Measurements from ENCODE around the gene OR2H1.

The OR2H1 gene

GRCh38 chr6:29461021-29461814 is 4.3 kb downstream of the OR2H1 start:
- no peak overlapping the region for H3K4me3 ChIP-seq (ENCODE audit: low read length)
- no peaks in the 10 kb centered on the region for H3K36me3 ChIP-seq (ENCODE audit: insufficient read depth, low read length)
- no peaks in the 10 kb centered on the region for H3K9me3 ChIP-seq (ENCODE audit: low read length)
- peaks cover 6% of the 10 kb centered on the region for H3K27me3 ChIP-seq (ENCODE audit: insufficient read depth, low read length)
- no peaks in the 10 kb centered on the region for H3K4me1 ChIP-seq (ENCODE audit: insufficient read depth, low read length)
- no peak overlapping the region for H2AFZ ChIP-seq (ENCODE audit: low read depth, low read length)

- Histone ChIP-seq H3K9me3 (ENCODE audit: low read length) (no peaks in the 10 kb centered on the region), H3K36me3 (ENCODE audit: insufficient read depth, low read length) (no peaks in the 10 kb centered on the region), H3K4me3 (ENCODE audit: low read length) (no peak overlapping the region), H3K27me3 (ENCODE audit: insufficient read depth, low read length) (peaks cover 6% of the 10 kb centered on the region), H2AFZ (ENCODE audit: low read depth, low read length) (no peak overlapping the region), H3K4me1 (ENCODE audit: insufficient read depth, low read length) (no peaks in the 10 kb centered on the region)
These were observed 5.1 kb downstream of the OR2H1 start for GRCh38 chr6:29462022-29462421.

GRCh38 chr6:29465279-29465678 is 8.3 kb downstream of the OR2H1 start:
- no peak overlapping the region for H2AFZ ChIP-seq (ENCODE audit: low read depth, low read length)
- H3K27me3 ChIP-seq (ENCODE audit: insufficient read depth, low read length): peaks cover under 1% of the 10 kb centered on the region
- no peaks in the 10 kb centered on the region for H3K4me1 ChIP-seq (ENCODE audit: insufficient read depth, low read length)
- H3K36me3 ChIP-seq (ENCODE audit: insufficient read depth, low read length): no peaks in the 10 kb centered on the region
- H3K9me3 ChIP-seq (ENCODE audit: low read length): no peaks in the 10 kb centered on the region
- H3K4me3 ChIP-seq (ENCODE audit: low read length): no peak overlapping the region

- no peak overlapping the region for H2AFZ ChIP-seq (ENCODE audit: low read depth, low read length)
- no peaks in the 10 kb centered on the region for H3K9me3 ChIP-seq (ENCODE audit: low read length)
- no peaks in the 10 kb centered on the region for H3K36me3 ChIP-seq (ENCODE audit: insufficient read depth, low read length)
- H3K27me3 ChIP-seq (ENCODE audit: insufficient read depth, low read length): peaks cover 4% of the 10 kb centered on the region
- no peak overlapping the region for H3K4me3 ChIP-seq (ENCODE audit: low read length)
- no peaks in the 10 kb centered on the region for H3K4me1 ChIP-seq (ENCODE audit: insufficient read depth, low read length)
These were observed 8.8 kb downstream of the OR2H1 start for GRCh38 chr6:29465801-29466200.

GRCh38 chr6:29466241-29466640 is 9.3 kb downstream of the OR2H1 start:
- Histone ChIP-seq H2AFZ (ENCODE audit: low read depth, low read length) (no peak overlapping the region), H3K4me1 (ENCODE audit: insufficient read depth, low read length) (no peaks in the 10 kb centered on the region), H3K27me3 (ENCODE audit: insufficient read depth, low read length) (peaks cover 4% of the 10 kb centered on the region), H3K9me3 (ENCODE audit: low read length) (no peaks in the 10 kb centered on the region), H3K36me3 (ENCODE audit: insufficient read depth, low read length) (no peaks in the 10 kb centered on the region), H3K4me3 (ENCODE audit: low read length) (no peak overlapping the region)

- H3K4me3 ChIP-seq (ENCODE audit: low read length): no peak overlapping the region
- no peaks in the 10 kb centered on the region for H3K4me1 ChIP-seq (ENCODE audit: insufficient read depth, low read length)
- H3K36me3 ChIP-seq (ENCODE audit: insufficient read depth, low read length): no peaks in the 10 kb centered on the region
- H2AFZ ChIP-seq (ENCODE audit: low read depth, low read length): no peak overlapping the region
- no peaks in the 10 kb centered on the region for H3K9me3 ChIP-seq (ENCODE audit: low read length)
- peaks cover 4% of the 10 kb centered on the region for H3K27me3 ChIP-seq (ENCODE audit: insufficient read depth, low read length)
These were observed 18.0 kb downstream of the OR2H1 start for GRCh38 chr6:29474996-29475395.

- no peaks in the 10 kb centered on the region for H3K9me3 ChIP-seq (ENCODE audit: low read length)
These were observed 21.0 kb downstream of the OR2H1 start for GRCh38 chr6:29477923-29478450.

GRCh38 chr6:29478740-29479139 is 21.8 kb downstream of the OR2H1 start:
- no peaks in the 10 kb centered on the region for H3K36me3 ChIP-seq (ENCODE audit: insufficient read depth, low read length)
- no peaks in the 10 kb centered on the region for H3K4me1 ChIP-seq (ENCODE audit: insufficient read depth, low read length)

More at GRCh38 chr6:29477923-29478450, 21.0 kb downstream of the OR2H1 start:
- Histone ChIP-seq H3K27me3 (ENCODE audit: insufficient read depth, low read length) (no peaks in the 10 kb centered on the region), H2AFZ (ENCODE audit: low read depth, low read length) (no peak overlapping the region), H3K4me1 (ENCODE audit: insufficient read depth, low read length) (no peaks in the 10 kb centered on the region), H3K36me3 (ENCODE audit: insufficient read depth, low read length) (no peaks in the 10 kb centered on the region), H3K4me3 (ENCODE audit: low read length) (no peak overlapping the region)

GRCh38 chr6:29479560-29479959 is 22.6 kb downstream of the OR2H1 start:
- Histone ChIP-seq H2AFZ (ENCODE audit: low read depth, low read length) (no peak overlapping the region), H3K9me3 (ENCODE audit: low read length) (no peaks in the 10 kb centered on the region), H3K27me3 (ENCODE audit: insufficient read depth, low read length) (no peaks in the 10 kb centered on the region), H3K36me3 (ENCODE audit: insufficient read depth, low read length) (no peaks in the 10 kb centered on the region), H3K4me3 (ENCODE audit: low read length) (no peak overlapping the region), H3K4me1 (ENCODE audit: insufficient read depth, low read length) (no peaks in the 10 kb centered on the region)

More at GRCh38 chr6:29478740-29479139, 21.8 kb downstream of the OR2H1 start:
- Histone ChIP-seq H3K4me3 (ENCODE audit: low read length) (no peak overlapping the region), H2AFZ (ENCODE audit: low read depth, low read length) (no peak overlapping the region), H3K9me3 (ENCODE audit: low read length) (no peaks in the 10 kb centered on the region), H3K27me3 (ENCODE audit: insufficient read depth, low read length) (no peaks in the 10 kb centered on the region)

- Histone ChIP-seq H3K4me3 (ENCODE audit: low read length) (no peak overlapping the region), H3K4me1 (ENCODE audit: insufficient read depth, low read length) (no peaks in the 10 kb centered on the region), H3K9me3 (ENCODE audit: low read length) (no peaks in the 10 kb centered on the region), H3K36me3 (ENCODE audit: insufficient read depth, low read length) (no peaks in the 10 kb centered on the region), H2AFZ (ENCODE audit: low read depth, low read length) (no peak overlapping the region), H3K27me3 (ENCODE audit: insufficient read depth, low read length) (no peaks in the 10 kb centered on the region)
These were observed 26.2 kb downstream of the OR2H1 start for GRCh38 chr6:29483186-29483585.

GRCh38 chr6:29483735-29484134 is 26.8 kb downstream of the OR2H1 start:
- H3K9me3 ChIP-seq (ENCODE audit: low read length): no peaks in the 10 kb centered on the region
- H3K4me3 ChIP-seq (ENCODE audit: low read length): no peak overlapping the region
- H3K27me3 ChIP-seq (ENCODE audit: insufficient read depth, low read length): no peaks in the 10 kb centered on the region
- no peaks in the 10 kb centered on the region for H3K4me1 ChIP-seq (ENCODE audit: insufficient read depth, low read length)
- H2AFZ ChIP-seq (ENCODE audit: low read depth, low read length): no peak overlapping the region
- no peaks in the 10 kb centered on the region for H3K36me3 ChIP-seq (ENCODE audit: insufficient read depth, low read length)

GRCh38 chr6:29486577-29486976 is 29.6 kb downstream of the OR2H1 start:
- no peaks in the 10 kb centered on the region for H3K9me3 ChIP-seq (ENCODE audit: low read length)

GRCh38 chr6:29487131-29487530 is 30.2 kb downstream of the OR2H1 start:
- no peaks in the 10 kb centered on the region for H3K27me3 ChIP-seq (ENCODE audit: insufficient read depth, low read length)
- H3K36me3 ChIP-seq (ENCODE audit: insufficient read depth, low read length): no peaks in the 10 kb centered on the region
- H3K9me3 ChIP-seq (ENCODE audit: low read length): no peaks in the 10 kb centered on the region

More at GRCh38 chr6:29486577-29486976, 29.6 kb downstream of the OR2H1 start:
- Histone ChIP-seq H2AFZ (ENCODE audit: low read depth, low read length) (no peak overlapping the region), H3K4me1 (ENCODE audit: insufficient read depth, low read length) (no peaks in the 10 kb centered on the region), H3K4me3 (ENCODE audit: low read length) (no peak overlapping the region), H3K27me3 (ENCODE audit: insufficient read depth, low read length) (no peaks in the 10 kb centered on the region), H3K36me3 (ENCODE audit: insufficient read depth, low read length) (no peaks in the 10 kb centered on the region)

More at GRCh38 chr6:29487131-29487530, 30.2 kb downstream of the OR2H1 start:
- Histone ChIP-seq H3K4me3 (ENCODE audit: low read length) (no peak overlapping the region), H3K4me1 (ENCODE audit: insufficient read depth, low read length) (no peaks in the 10 kb centered on the region), H2AFZ (ENCODE audit: low read depth, low read length) (no peak overlapping the region)
